Breast epithelium (tissue), 4 donors: Measurements from ENCODE around the gene OR9A4. TPM values are rescaled to one million over a fixed set of nuclear protein-coding genes. Genes with fewer than 3 reads are reported as not detected.

Experiments
- DNase-seq, 2 donors: peaks; one replicate each; pipeline ENCODE4 v3.0.0-alpha.2; 2019; ENCODE audit warnings: low spot score in 2 of 2
- H3K27ac ChIP-seq, 2 donors: fragments of 200-600 bp; sonication (generic) in 1 of 2; one replicate each; pipeline ENCODE4 v1.5.1; 2016 to 2019; ENCODE audit warnings: mild to moderate bottlenecking in 1 of 2
- H3K27me3 ChIP-seq, 2 donors: fragments of 200-600 bp; sonication (generic) in 1 of 2; one replicate each; pipeline versions ENCODE4 v1.5.1 to v1.6.0; 2017 to 2019; ENCODE audit warnings: control low read depth in 1 of 2, mild to moderate bottlenecking in 1 of 2
- H3K36me3 ChIP-seq: fragments of 200-600 bp; one replicate; pipeline ENCODE4 v1.5.1; 2019
- H3K4me1 ChIP-seq, 2 donors: fragments of 200-600 bp; sonication (generic); one replicate each; pipeline ENCODE4 v1.5.1; 2016 to 2019; ENCODE audit warnings: control low read depth in 1 of 2
- H3K4me3 ChIP-seq, 3 donors: fragments of 200-600 bp; sonication (generic); 1 replicate in 2 of 3; 2 replicates in 1 of 3; pipeline ENCODE4 v1.5.1; 2016 to 2019; ENCODE audit warnings: mild to moderate bottlenecking in 3 of 3, moderate library complexity in 2 of 3
- H3K9me3 ChIP-seq, 2 donors: fragments of 200-600 bp; sonication (generic) in 1 of 2; one replicate each; pipeline ENCODE4 v1.5.1; 2016 to 2019; ENCODE audit warnings: control low read depth in 1 of 2
- CTCF ChIP-seq, 3 donors: fragments of 450-650 bp; IDR thresholded peaks; one replicate each; pipeline ENCODE4 v1.5.1; 2016 to 2017; ENCODE audit warnings: antibody characterized with exemption in 3 of 3, mild to moderate bottlenecking in 3 of 3, moderate library complexity in 3 of 3
- POLR2A ChIP-seq: fragments of 450-650 bp; IDR thresholded peaks from one replicate; pipeline ENCODE4 v1.6.1; 2016; ENCODE audit warnings: antibody characterized with exemption, mild to moderate bottlenecking, moderate library complexity
- POLR2AphosphoS5 ChIP-seq, 3 donors: sonication (generic); formaldehyde crosslinking; IDR thresholded peaks; one replicate each; pipeline ENCODE4 v1.6.1; 2017; ENCODE audit warnings: antibody characterized with exemption in 3 of 3
- intact Hi-C: fragments of 100-400 bp; cut with DNase I; formaldehyde crosslinking; loops from one replicate; pipeline ENCODE4 v1.15.1; 2023; ENCODE audit warnings: low total_unique reads
- total RNA-seq, 3 donors: library from RNA; depleted of rRNA; stranded (reverse); fragments of >200 nt; gene quantifications; one replicate each; pipeline ENCODE4 v1.1.0, GENCODE V29; 2016

OR9A4 gene
- under 1 TPM in 1 of 3 donors, not detected in 2; 0.66 TPM for total RNA-seq

DNA sequence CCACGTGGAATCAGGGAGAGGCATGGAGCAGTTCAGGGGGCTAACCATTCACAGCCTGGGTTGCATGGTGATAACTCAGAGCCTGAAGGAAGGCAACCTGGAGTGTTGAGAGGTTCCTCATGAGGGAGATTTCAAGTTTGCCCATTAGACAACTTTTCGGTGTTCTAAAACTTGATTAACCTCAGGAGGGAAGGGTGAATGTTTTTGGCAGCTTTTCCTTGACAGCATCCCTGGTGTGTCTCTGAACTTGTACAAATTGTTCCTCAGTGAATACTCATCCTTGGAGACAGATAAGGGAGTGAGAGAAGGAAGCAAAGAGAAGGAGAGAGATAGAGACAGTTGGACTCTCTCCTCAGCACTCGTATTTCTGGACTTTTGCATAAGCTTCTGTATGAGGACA lies at the start of gene OR9A4:
TSS of gene OR9A4 (plus strand) at position 301 of the 400 bp plus-strand sequence. CDS start 2,477 bp downstream, outside the sequence.
- Histone ChIP-seq H3K36me3 (no peaks in the 10 kb centered on the region), H3K4me1 (no peaks in the 10 kb centered on the region), H3K27ac (no peak within 1 kb of the TSS), H3K4me3 (no peak within 1 kb of the TSS), H3K27me3 (no peaks in the 10 kb centered on the region), H3K9me3 (no peaks in the 10 kb centered on the region)
- TF ChIP-seq POLR2AphosphoS5 (IDR thresholded peaks at IDR 0.05): no peak
- TF ChIP-seq CTCF (IDR thresholded peaks at IDR 0.05): no peak
- no peak for TF ChIP-seq POLR2A
- no peak for DNase-seq
- intact Hi-C loops: no loop called here

GRCh38 chr7:141866974-141867373 lies 49.2 kb upstream of the OR9A4 start:
- H3K4me3 ChIP-seq: no peak overlapping the region
- no peaks in the 10 kb centered on the region for H3K4me1 ChIP-seq
- H3K36me3 ChIP-seq: no peaks in the 10 kb centered on the region
- TF ChIP-seq CTCF (IDR thresholded peaks at IDR 0.05) (no peak), POLR2A (no peak), POLR2AphosphoS5 (IDR thresholded peaks at IDR 0.05) (no peak)
- H3K27ac ChIP-seq: no peak overlapping the region
- H3K9me3 ChIP-seq: peaks cover 0 to 18% of the 10 kb centered on the region in 2 donors
- intact Hi-C loops: no loop called here
- H3K27me3 ChIP-seq: no peaks in the 10 kb centered on the region
- no peak for DNase-seq

DNA sequence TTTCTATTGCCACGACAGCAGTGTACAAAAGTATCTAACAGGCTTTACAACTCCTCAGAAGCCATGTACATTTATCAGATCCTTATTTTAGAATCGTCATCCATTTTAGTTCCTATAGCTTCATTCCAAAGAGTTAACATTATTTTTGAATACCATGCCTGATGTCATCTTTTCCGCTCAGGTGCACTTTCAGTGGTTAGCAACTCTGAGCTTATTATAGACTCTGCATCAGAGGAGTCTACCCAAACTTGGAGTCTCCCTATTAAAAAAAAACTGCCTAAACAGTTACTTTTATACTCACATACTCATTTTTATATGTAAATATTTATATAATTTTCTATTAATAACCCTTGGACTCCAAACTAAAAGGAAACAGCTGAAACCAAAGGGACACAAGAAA lies 43.3 kb upstream of the OR9A4 start:
- no peaks in the 10 kb centered on the region for H3K4me1 ChIP-seq
- intact Hi-C loops: no loop called here

GRCh38 chr7:141874787-141875186 lies 41.4 kb upstream of the OR9A4 start:
- H3K9me3 ChIP-seq: peaks cover 0 to 18% of the 10 kb centered on the region in 2 donors
- no peak for DNase-seq
- intact Hi-C loops: no loop called here
- H3K4me3 ChIP-seq: no peak overlapping the region
- no peaks in the 10 kb centered on the region for H3K4me1 ChIP-seq
- no peaks in the 10 kb centered on the region for H3K36me3 ChIP-seq
- H3K27me3 ChIP-seq: no peaks in the 10 kb centered on the region
- no peak overlapping the region for H3K27ac ChIP-seq
- TF ChIP-seq CTCF (IDR thresholded peaks at IDR 0.05): no peak
- TF ChIP-seq POLR2A: no peak
- TF ChIP-seq POLR2AphosphoS5 (IDR thresholded peaks at IDR 0.05): no peak

More for the DNA sequence above, 43.3 kb upstream of the OR9A4 start:
- no peak for DNase-seq
- no peaks in the 10 kb centered on the region for H3K27me3 ChIP-seq
- no peak for TF ChIP-seq POLR2A
- no peaks in the 10 kb centered on the region for H3K36me3 ChIP-seq
- H3K4me3 ChIP-seq: no peak overlapping the region
- no peak overlapping the region for H3K27ac ChIP-seq
- H3K9me3 ChIP-seq: peaks cover 0 to 16% of the 10 kb centered on the region in 2 donors

GRCh38 chr7:141875453-141875852 lies 40.7 kb upstream of the OR9A4 start:
- no peak overlapping the region for H3K27ac ChIP-seq
- no peaks in the 10 kb centered on the region for H3K4me1 ChIP-seq
- H3K9me3 ChIP-seq: peaks cover 0 to 13% of the 10 kb centered on the region in 2 donors
- TF ChIP-seq POLR2AphosphoS5 (IDR thresholded peaks at IDR 0.05) (no peak), POLR2A (no peak), CTCF (IDR thresholded peaks at IDR 0.05) (no peak)
- H3K4me3 ChIP-seq: no peak overlapping the region
- no peaks in the 10 kb centered on the region for H3K36me3 ChIP-seq
- no peaks in the 10 kb centered on the region for H3K27me3 ChIP-seq
- intact Hi-C loops: no loop called here
- DNase-seq: no peak

DNA sequence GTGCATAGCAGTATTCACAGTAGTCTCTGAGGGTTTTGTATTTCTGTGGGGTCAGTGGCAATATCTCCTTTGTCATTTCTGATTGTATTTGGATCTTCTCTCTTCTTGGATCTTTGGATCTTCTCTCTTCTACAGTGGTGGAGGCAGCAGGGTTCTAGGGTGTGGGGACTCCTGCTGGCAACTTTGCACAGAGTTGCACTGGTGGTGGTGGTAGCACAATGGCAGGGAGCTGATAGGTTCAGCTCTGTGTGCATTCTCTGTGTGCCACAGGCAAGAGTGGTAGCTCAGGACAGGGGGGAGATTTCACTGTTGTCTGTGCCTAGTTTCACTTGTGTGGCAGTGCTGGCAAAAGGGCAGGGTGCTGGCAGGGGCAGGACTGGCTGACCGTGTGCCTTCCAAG lies 39.8 kb upstream of the OR9A4 start:
- no peak for DNase-seq
- H3K4me3 ChIP-seq: no peak overlapping the region
- no peak overlapping the region for H3K27ac ChIP-seq
- intact Hi-C loops: no loop called here
- H3K4me1 ChIP-seq: no peaks in the 10 kb centered on the region
- H3K36me3 ChIP-seq: no peaks in the 10 kb centered on the region
- no peak for TF ChIP-seq POLR2AphosphoS5 (IDR thresholded peaks at IDR 0.05)
- H3K9me3 ChIP-seq: peaks cover 6 to 10% of the 10 kb centered on the region in 2 donors
- H3K27me3 ChIP-seq: no peaks in the 10 kb centered on the region
